DND-41 (cell line): ENCODE measurements around the gene SMIM41.

Experiments used
- ATAC-seq: fragments of 200-7000 bp; cut with Tn5 transposase; 3 replicates; pipeline ENCODE4 v1.9.1; 2021; ENCODE audit warnings: low read depth; ENCODE audit not compliant: insufficient read depth
- DNase-seq: peaks from one replicate; pipeline ENCODE4 v3.0.0-alpha.2; 2020
- H2AFZ ChIP-seq: 2 replicates; pipeline ENCODE4 v1.6.0; 2012; ENCODE audit warnings: low read depth, low read length
- H3K27ac ChIP-seq: 2 replicates; pipeline ENCODE4 v1.5.1; 2012; ENCODE audit warnings: low read length, inconsistent platforms
- H3K27me3 ChIP-seq: fragments of 200-600 bp; sonication (generic); 2 replicates; pipeline ENCODE4 v1.6.0; 2012; ENCODE audit warnings: low read length, mild to moderate bottlenecking, inconsistent platforms; ENCODE audit not compliant: insufficient read depth, poor library complexity
- H3K36me3 ChIP-seq: 2 replicates; pipeline ENCODE4 v1.5.1; 2012; ENCODE audit warnings: low read length, inconsistent platforms; ENCODE audit not compliant: insufficient read depth
- H3K4me1 ChIP-seq: 2 replicates; pipeline ENCODE4 v1.5.1; 2012; ENCODE audit warnings: mild to moderate bottlenecking, low read length; ENCODE audit not compliant: insufficient read depth
- H3K4me2 ChIP-seq: 2 replicates; pipeline ENCODE4 v1.6.0; 2012; ENCODE audit warnings: mild to moderate bottlenecking, moderate library complexity, low read length, inconsistent platforms; ENCODE audit not compliant: insufficient read depth
- H3K4me3 ChIP-seq, 2 experiments: fragments of 200-600 bp in 1 of 2; shearing (Covaris generic) in 1 of 2; 2 replicates each; pipeline ENCODE4 v1.5.1; 2012 to 2016; ENCODE audit warnings: inconsistent platforms in 2 of 2, low read length in 2 of 2, mild to moderate bottlenecking in 2 of 2, low read depth in 1 of 2, moderate library complexity in 1 of 2
- H3K79me2 ChIP-seq: 2 replicates; pipeline ENCODE4 v1.6.0; 2012; ENCODE audit warnings: low read length, inconsistent platforms; ENCODE audit not compliant: insufficient read depth
- H3K9ac ChIP-seq: 2 replicates; pipeline ENCODE4 v1.6.0; 2012; ENCODE audit warnings: low read depth, mild to moderate bottlenecking, inconsistent platforms, low read length, moderate library complexity
- H3K9me3 ChIP-seq: 2 replicates; pipeline ENCODE4 v1.5.1; 2012; ENCODE audit warnings: low read length, moderate library complexity, mild to moderate bottlenecking, inconsistent platforms; ENCODE audit not compliant: insufficient read depth, severe bottlenecking
- H4K20me1 ChIP-seq: 2 replicates; pipeline ENCODE4 v1.6.0; 2012; ENCODE audit warnings: low read length; ENCODE audit not compliant: insufficient read depth
- CTCF ChIP-seq: IDR thresholded peaks from 2 replicates; pipeline ENCODE4 v1.5.1; 2012; ENCODE audit warnings: borderline replicate concordance, low read length, moderate library complexity, mild to moderate bottlenecking; ENCODE audit not compliant: poor library complexity, severe bottlenecking; ENCODE audit errors: extremely low read depth
- EZH2 ChIP-seq: IDR thresholded peaks from 3 replicates; pipeline ENCODE4 v1.6.1; 2012; ENCODE audit warnings: borderline replicate concordance, low read depth, mild to moderate bottlenecking, moderate library complexity, low read length, inconsistent platforms; ENCODE audit not compliant: severe bottlenecking

SMIM41 gene

DNA sequence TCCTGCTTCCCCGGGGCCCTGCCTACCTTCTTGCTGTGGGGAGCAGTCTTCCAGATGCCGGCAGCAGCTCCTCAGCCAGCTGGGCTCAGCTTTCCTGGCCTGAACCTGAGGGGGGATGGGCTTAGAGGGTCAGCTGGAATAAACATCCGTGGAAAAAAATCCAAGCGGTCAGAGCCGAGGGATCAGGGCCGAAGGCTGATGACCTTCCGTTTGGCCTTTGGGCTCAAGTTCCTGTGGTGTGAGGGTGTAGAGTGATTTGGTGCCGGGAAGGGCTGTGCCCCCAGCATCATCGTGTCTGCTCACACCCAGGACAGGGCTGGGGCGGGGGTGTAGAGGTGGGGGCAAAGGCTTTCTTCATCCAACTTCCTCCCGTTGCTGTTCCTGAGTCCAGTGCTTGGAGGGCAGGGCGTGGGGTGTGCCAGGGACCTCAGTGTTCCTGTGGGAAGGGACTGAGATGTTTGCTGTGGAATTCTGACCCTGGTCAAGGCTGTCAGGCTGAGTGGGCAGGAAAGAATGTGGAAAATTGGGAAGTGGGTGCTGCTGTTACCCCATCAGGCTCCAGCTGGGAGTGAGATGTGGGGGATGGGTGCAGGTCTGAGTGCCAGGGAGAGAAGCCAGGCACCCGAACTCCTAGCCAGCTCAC is 2.6 kb downstream of the SMIM41 start:
- Histone ChIP-seq H2AFZ (no peak overlapping the region), H3K27me3 (peaks cover 2% of the 10 kb centered on the region), H3K27ac (peak overlapping the region; percentile 64; the same call in 1 of the 2 replicates), H3K79me2 (no peaks in the 10 kb centered on the region), H3K4me1 (peaks cover 29% of the 10 kb centered on the region), H4K20me1 (peaks cover 19% of the 10 kb centered on the region), H3K9ac (no peak overlapping the region), H3K36me3 (peaks cover 12% of the 10 kb centered on the region), H3K9me3 (no peaks in the 10 kb centered on the region), H3K4me2 (peak overlapping the region; percentile 23; the same call in 1 of the 2 replicates), H3K4me3 (no peak overlapping the region)
- no peak for TF ChIP-seq EZH2
- TF ChIP-seq CTCF: no peak
- DNase-seq: no peak
- no peak for ATAC-seq

GRCh38 chr12:52082669-52082987 is 3.1 kb downstream of the SMIM41 start:
- H3K27me3 ChIP-seq: peaks cover 3% of the 10 kb centered on the region
- H3K4me3 ChIP-seq: no peak overlapping the region
- H3K9me3 ChIP-seq: no peaks in the 10 kb centered on the region
- no peak for DNase-seq
- H4K20me1 ChIP-seq: peaks cover 19% of the 10 kb centered on the region
- no peak overlapping the region for H2AFZ ChIP-seq
- H3K4me2 ChIP-seq: no peak overlapping the region
- peaks cover 29% of the 10 kb centered on the region for H3K4me1 ChIP-seq
- no peaks in the 10 kb centered on the region for H3K79me2 ChIP-seq
- no peak overlapping the region for H3K9ac ChIP-seq
- H3K27ac ChIP-seq: peak overlapping the region; percentile 11; the same call in 1 of the 2 replicates
- ATAC-seq: no peak
- H3K36me3 ChIP-seq: peaks cover 10% of the 10 kb centered on the region; the same call in 1 of the 2 replicates
- no peak for TF ChIP-seq EZH2
- no peak for TF ChIP-seq CTCF

DNA sequence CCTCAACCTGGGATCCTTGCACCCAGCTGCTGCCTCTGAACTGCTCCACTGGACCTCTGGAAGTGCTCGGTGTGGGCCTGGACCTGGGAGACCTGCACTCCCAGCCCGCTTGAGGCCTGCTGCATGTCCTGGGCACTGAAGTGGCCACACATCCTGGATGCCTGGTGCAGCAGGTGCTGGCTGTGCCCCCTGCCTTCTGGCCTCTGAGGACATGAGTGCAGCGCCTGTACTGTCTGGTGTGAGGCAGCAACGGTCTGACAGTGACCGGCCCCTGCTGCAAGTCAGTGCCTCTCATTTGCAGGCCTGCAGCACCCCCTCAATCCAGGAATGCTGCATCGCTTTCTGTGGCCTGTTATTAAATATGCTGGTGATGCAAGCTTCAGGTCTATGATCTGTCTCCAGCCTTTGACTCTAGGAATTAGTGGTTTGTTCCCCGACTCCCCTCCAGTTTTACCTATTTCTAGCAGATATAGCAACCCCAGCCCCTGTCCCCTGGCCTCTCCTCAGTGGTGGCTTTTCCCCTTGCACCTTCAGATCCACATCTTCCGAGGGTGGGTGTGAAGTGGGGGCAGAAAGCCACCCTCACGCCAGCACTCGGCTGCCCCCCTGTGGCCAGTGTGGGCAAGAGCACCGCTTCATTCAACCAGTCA is 3.6 kb downstream of the SMIM41 start:
- Histone ChIP-seq H3K9ac (no peak overlapping the region), H3K4me2 (no peak overlapping the region), H3K79me2 (no peaks in the 10 kb centered on the region), H3K27ac (peak overlapping the region; percentile 11; the same call in 1 of the 2 replicates), H3K4me3 (no peak overlapping the region), H2AFZ (no peak overlapping the region), H3K36me3 (peaks cover 6% of the 10 kb centered on the region; the same call in 1 of the 2 replicates), H3K27me3 (peaks cover 3% of the 10 kb centered on the region), H4K20me1 (peaks cover 15% of the 10 kb centered on the region), H3K9me3 (no peaks in the 10 kb centered on the region), H3K4me1 (peaks cover 29% of the 10 kb centered on the region)
- ATAC-seq (peak; percentile 65), DNase-seq (peak; percentile 75)
- TF ChIP-seq EZH2 (no peak), CTCF (peak; percentile 96)
